ENCODE data around the gene CDC45. TPM values are rescaled to one million over a fixed set of nuclear protein-coding genes. Genes with fewer than 3 reads are reported as not detected.

CDC45 gene
- polyA plus RNA-seq, 2 donors: 9.6 to 12.1 TPM

- Histone ChIP-seq H3K4me1 (ENCODE audit: control insufficient read depth in 2 of 2, insufficient read depth in 2 of 2, low read length in 1 of 2) (peaks cover 0 to 4% of the 10 kb centered on the region in 2 donors), H3K4me3 (ENCODE audit: low read depth in 1 of 2, low read length in 2 of 2) (peak overlapping the region; percentile 81), H3K36me3 (ENCODE audit: control insufficient read depth in 2 of 2, insufficient read depth in 2 of 2, low read length in 1 of 2) (peaks cover 6% of the 10 kb centered on the region in 2 donors), H3K9me3 (ENCODE audit: control insufficient read depth in 2 of 2, insufficient read depth in 1 of 2, low read depth in 1 of 2, low read length in 1 of 2) (no peaks in the 10 kb centered on the region), H3K27ac (ENCODE audit: low read depth in 2 of 2, low read length in 1 of 2) (peak overlapping the region; percentile 93 to 94), H3K27me3 (ENCODE audit: control insufficient read depth in 1 of 2, insufficient read depth in 2 of 2, low read length in 2 of 2) (no peaks in the 10 kb centered on the region)
- WGBS, 2 donors: 1 to 2% methylated on average over 31 of the region's 31 CpGs
These were observed 1.4 kb upstream of the CDC45 start for GRCh38 chr22:19478045-19478900.

GRCh38 chr22:19478901-19479354, 792 bp upstream of the CDC45 start, which contains the start of gene UFD1:
Gene UFD1, minus strand, starts transcription at chr22:19479193. Its CDS starts 108 bp downstream, at chr22:19479085.
- Histone ChIP-seq H3K4me1 (ENCODE audit: control insufficient read depth in 2 of 2, insufficient read depth in 2 of 2, low read length in 1 of 2) (peaks cover 0 to 4% of the 10 kb centered on the region in 2 donors), H3K27ac (ENCODE audit: low read depth in 2 of 2, low read length in 1 of 2) (peak within 1 kb of the TSS; percentile 93 to 94), H3K9me3 (ENCODE audit: control insufficient read depth in 2 of 2, insufficient read depth in 1 of 2, low read depth in 1 of 2, low read length in 1 of 2) (no peaks in the 10 kb centered on the region), H3K27me3 (ENCODE audit: control insufficient read depth in 1 of 2, insufficient read depth in 2 of 2, low read length in 2 of 2) (no peaks in the 10 kb centered on the region), H3K4me3 (ENCODE audit: low read depth in 1 of 2, low read length in 2 of 2) (peak within 1 kb of the TSS; percentile 81), H3K36me3 (ENCODE audit: control insufficient read depth in 2 of 2, insufficient read depth in 2 of 2, low read length in 1 of 2) (peaks cover 5 to 6% of the 10 kb centered on the region in 2 donors)
- WGBS, 2 donors: 0 to 1% methylated on average over 35 to 42 of the region's 42 CpGs

- H3K27ac ChIP-seq (ENCODE audit: low read depth in 2 of 2, low read length in 1 of 2): no peak overlapping the region
- no peaks in the 10 kb centered on the region for H3K9me3 ChIP-seq (ENCODE audit: control insufficient read depth in 2 of 2, insufficient read depth in 1 of 2, low read depth in 1 of 2, low read length in 1 of 2)
- peaks cover 0 to 2% of the 10 kb centered on the region in 2 donors for H3K36me3 ChIP-seq (ENCODE audit: control insufficient read depth in 2 of 2, insufficient read depth in 2 of 2, low read length in 1 of 2)
- no peaks in the 10 kb centered on the region for H3K27me3 ChIP-seq (ENCODE audit: control insufficient read depth in 1 of 2, insufficient read depth in 2 of 2, low read length in 2 of 2)
- H3K4me3 ChIP-seq (ENCODE audit: low read depth in 1 of 2, low read length in 2 of 2): peak overlapping the region; percentile 37 to 55
- WGBS, 2 donors: 1% methylated on average over 15 of the region's 15 CpGs
- H3K4me1 ChIP-seq (ENCODE audit: control insufficient read depth in 2 of 2, insufficient read depth in 2 of 2, low read length in 1 of 2): peaks cover 0 to 4% of the 10 kb centered on the region in 2 donors
These were observed 451 bp downstream of the CDC45 start for GRCh38 chr22:19480173-19480568.

GRCh38 chr22:19480789-19481188, 1.1 kb downstream of the CDC45 start:
- H3K36me3 ChIP-seq (ENCODE audit: control insufficient read depth in 2 of 2, insufficient read depth in 2 of 2, low read length in 1 of 2): peaks cover 0 to 2% of the 10 kb centered on the region in 2 donors
- H3K27me3 ChIP-seq (ENCODE audit: control insufficient read depth in 1 of 2, insufficient read depth in 2 of 2, low read length in 2 of 2): no peaks in the 10 kb centered on the region
- no peaks in the 10 kb centered on the region for H3K9me3 ChIP-seq (ENCODE audit: control insufficient read depth in 2 of 2, insufficient read depth in 1 of 2, low read depth in 1 of 2, low read length in 1 of 2)
- H3K4me1 ChIP-seq (ENCODE audit: control insufficient read depth in 2 of 2, insufficient read depth in 2 of 2, low read length in 1 of 2): peaks cover 0 to 4% of the 10 kb centered on the region in 2 donors
- WGBS, 2 donors: 57 to 60% methylated on average over 10 of the region's 10 CpGs
- H3K4me3 ChIP-seq (ENCODE audit: low read depth in 1 of 2, low read length in 2 of 2): peak overlapping the region in 1 of 2 donors; percentile 37
- no peak overlapping the region for H3K27ac ChIP-seq (ENCODE audit: low read depth in 2 of 2, low read length in 1 of 2)

GRCh38 chr22:19482297-19482696, 2.6 kb downstream of the CDC45 start:
- H3K27ac ChIP-seq (ENCODE audit: low read depth in 2 of 2, low read length in 1 of 2): no peak overlapping the region
- 92 to 94% methylated on average over 9 of the region's 9 CpGs for WGBS, 2 donors

GRCh38 chr22:19483481-19484244, 3.9 kb downstream of the CDC45 start:
- Histone ChIP-seq H3K4me3 (ENCODE audit: low read depth in 1 of 2, low read length in 2 of 2) (no peak overlapping the region), H3K27me3 (ENCODE audit: control insufficient read depth in 1 of 2, insufficient read depth in 2 of 2, low read length in 2 of 2) (no peaks in the 10 kb centered on the region), H3K36me3 (ENCODE audit: control insufficient read depth in 2 of 2, insufficient read depth in 2 of 2, low read length in 1 of 2) (peaks cover 0 to 2% of the 10 kb centered on the region in 2 donors), H3K9me3 (ENCODE audit: control insufficient read depth in 2 of 2, insufficient read depth in 1 of 2, low read depth in 1 of 2, low read length in 1 of 2) (no peaks in the 10 kb centered on the region), H3K27ac (ENCODE audit: low read depth in 2 of 2, low read length in 1 of 2) (no peak overlapping the region), H3K4me1 (ENCODE audit: control insufficient read depth in 2 of 2, insufficient read depth in 2 of 2, low read length in 1 of 2) (peaks cover 0 to 4% of the 10 kb centered on the region in 2 donors)
- WGBS, 2 donors: 85 to 86% methylated on average over 8 of the region's 8 CpGs

More at GRCh38 chr22:19482297-19482696, 2.6 kb downstream of the CDC45 start:
- no peak overlapping the region for H3K4me3 ChIP-seq (ENCODE audit: low read depth in 1 of 2, low read length in 2 of 2)
- H3K4me1 ChIP-seq (ENCODE audit: control insufficient read depth in 2 of 2, insufficient read depth in 2 of 2, low read length in 1 of 2): peaks cover 0 to 4% of the 10 kb centered on the region in 2 donors
- no peaks in the 10 kb centered on the region for H3K9me3 ChIP-seq (ENCODE audit: control insufficient read depth in 2 of 2, insufficient read depth in 1 of 2, low read depth in 1 of 2, low read length in 1 of 2)
- H3K27me3 ChIP-seq (ENCODE audit: control insufficient read depth in 1 of 2, insufficient read depth in 2 of 2, low read length in 2 of 2): no peaks in the 10 kb centered on the region
- peaks cover 0 to 2% of the 10 kb centered on the region in 2 donors for H3K36me3 ChIP-seq (ENCODE audit: control insufficient read depth in 2 of 2, insufficient read depth in 2 of 2, low read length in 1 of 2)

- 93 to 100% methylated on average over 2 of the region's 2 CpGs for WGBS, 2 donors
- H3K27me3 ChIP-seq (ENCODE audit: control insufficient read depth in 1 of 2, insufficient read depth in 2 of 2, low read length in 2 of 2): no peaks in the 10 kb centered on the region
- H3K9me3 ChIP-seq (ENCODE audit: control insufficient read depth in 2 of 2, insufficient read depth in 1 of 2, low read depth in 1 of 2, low read length in 1 of 2): no peaks in the 10 kb centered on the region
- H3K27ac ChIP-seq (ENCODE audit: low read depth in 2 of 2, low read length in 1 of 2): no peak overlapping the region
- H3K36me3 ChIP-seq (ENCODE audit: control insufficient read depth in 2 of 2, insufficient read depth in 2 of 2, low read length in 1 of 2): peaks cover 0 to 2% of the 10 kb centered on the region in 2 donors
- H3K4me3 ChIP-seq (ENCODE audit: low read depth in 1 of 2, low read length in 2 of 2): no peak overlapping the region
- H3K4me1 ChIP-seq (ENCODE audit: control insufficient read depth in 2 of 2, insufficient read depth in 2 of 2, low read length in 1 of 2): no peaks in the 10 kb centered on the region
These were observed 8.6 kb downstream of the CDC45 start for GRCh38 chr22:19488285-19488684.

GRCh38 chr22:19488884-19489843, 9.4 kb downstream of the CDC45 start:
- peaks cover 0 to 2% of the 10 kb centered on the region in 2 donors for H3K36me3 ChIP-seq (ENCODE audit: control insufficient read depth in 2 of 2, insufficient read depth in 2 of 2, low read length in 1 of 2)
- WGBS, 2 donors: 81 to 86% methylated on average over 7 of the region's 7 CpGs
- H3K4me1 ChIP-seq (ENCODE audit: control insufficient read depth in 2 of 2, insufficient read depth in 2 of 2, low read length in 1 of 2): no peaks in the 10 kb centered on the region
- no peak overlapping the region for H3K27ac ChIP-seq (ENCODE audit: low read depth in 2 of 2, low read length in 1 of 2)
- no peaks in the 10 kb centered on the region for H3K9me3 ChIP-seq (ENCODE audit: control insufficient read depth in 2 of 2, insufficient read depth in 1 of 2, low read depth in 1 of 2, low read length in 1 of 2)
- no peaks in the 10 kb centered on the region for H3K27me3 ChIP-seq (ENCODE audit: control insufficient read depth in 1 of 2, insufficient read depth in 2 of 2, low read length in 2 of 2)
- H3K4me3 ChIP-seq (ENCODE audit: low read depth in 1 of 2, low read length in 2 of 2): no peak overlapping the region

Data from esophagus (tissue), 2 donors.